Fibroblast of upper back skin (primary cell): Measurements from ENCODE around the gene CLCN1.
A peak's percentile ranks its signal among the peaks of the same experiment; 100 is the strongest.

Source experiments
- DNase-seq: peaks from one replicate; pipeline ENCODE4 v3.0.0-alpha.2; 2013

Gene CLCN1

GRCh38 chr7:143369678-143370651 is 54.1 kb downstream of the CLCN1 start:
- DNase-seq: no peak

- DNase-seq: no peak
Observed at GRCh38 chr7:143372070-143372469, 56.2 kb downstream of the CLCN1 start.

- DNase-seq: no peak
Observed at GRCh38 chr7:143373255-143373794, 57.4 kb downstream of the CLCN1 start.

- DNase-seq: no peak
Observed at GRCh38 chr7:143374561-143374960, 58.6 kb downstream of the CLCN1 start.

- DNase-seq: no peak
Observed at GRCh38 chr7:143375298-143376034, 59.6 kb downstream of the CLCN1 start.

- DNase-seq: no peak
Observed at GRCh38 chr7:143376396-143376795, 60.5 kb downstream of the CLCN1 start.

- no peak for DNase-seq
Observed at GRCh38 chr7:143379611-143380259, 63.8 kb downstream of the CLCN1 start.

- DNase-seq: peak; percentile 86
Observed at GRCh38 chr7:143380260-143380645, 64.3 kb downstream of the CLCN1 start.

GRCh38 chr7:143380646-143381426 is 64.9 kb downstream of the CLCN1 start, which contains the start of gene ZYX:
Gene ZYX (plus strand): TSS chr7:143381345. CDS start chr7:143381572, 227 bp downstream.
- DNase-seq: peak; percentile 97

- peak; percentile 83 for DNase-seq
Observed at GRCh38 chr7:143381427-143382125, 65.7 kb downstream of the CLCN1 start.

GRCh38 chr7:143382126-143382790 is 66.3 kb downstream of the CLCN1 start:
- no peak for DNase-seq

GRCh38 chr7:143382791-143383641 is 67.1 kb downstream of the CLCN1 start:
- no peak for DNase-seq

GRCh38 chr7:143383642-143383957 is 67.7 kb downstream of the CLCN1 start:
- DNase-seq: no peak

- DNase-seq: no peak
Observed at GRCh38 chr7:143384148-143384547, 68.2 kb downstream of the CLCN1 start.

- DNase-seq: no peak
Observed at GRCh38 chr7:143384661-143385631, 69.0 kb downstream of the CLCN1 start.

GRCh38 chr7:143385891-143386781 is 70.2 kb downstream of the CLCN1 start:
- DNase-seq: no peak

GRCh38 chr7:143387156-143387975 is 71.5 kb downstream of the CLCN1 start:
- no peak for DNase-seq
